Cerebellar cortex (tissue), 1 donor: ENCODE measurements around the gene AEBP1.

Experiments used
- DNase-seq: peaks from one replicate; pipeline ENCODE4 v3.0.0-alpha.2; 2015; ENCODE audit warnings: low spot score

The AEBP1 gene

DNA sequence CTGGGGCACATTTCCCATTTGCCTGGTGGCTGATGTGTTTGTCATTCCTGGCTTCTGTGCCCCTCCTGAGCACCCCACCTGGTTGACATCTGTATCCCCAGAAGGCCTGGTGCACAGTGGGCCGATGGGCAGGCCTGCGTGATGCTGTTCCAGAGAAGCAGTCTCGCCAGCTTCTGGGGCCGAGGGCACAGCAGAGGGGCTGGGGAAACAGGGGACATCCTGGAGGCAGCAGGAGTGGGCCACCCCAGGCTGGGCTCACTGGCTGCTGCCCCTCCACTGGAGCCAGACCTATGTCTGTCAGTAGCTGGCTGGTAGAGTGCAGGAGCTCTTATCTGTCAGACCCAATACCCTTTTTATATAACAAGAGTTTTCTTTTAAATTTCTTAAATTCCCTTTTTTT lies 37.9 kb downstream of the AEBP1 start:
- no peak for DNase-seq

DNA sequence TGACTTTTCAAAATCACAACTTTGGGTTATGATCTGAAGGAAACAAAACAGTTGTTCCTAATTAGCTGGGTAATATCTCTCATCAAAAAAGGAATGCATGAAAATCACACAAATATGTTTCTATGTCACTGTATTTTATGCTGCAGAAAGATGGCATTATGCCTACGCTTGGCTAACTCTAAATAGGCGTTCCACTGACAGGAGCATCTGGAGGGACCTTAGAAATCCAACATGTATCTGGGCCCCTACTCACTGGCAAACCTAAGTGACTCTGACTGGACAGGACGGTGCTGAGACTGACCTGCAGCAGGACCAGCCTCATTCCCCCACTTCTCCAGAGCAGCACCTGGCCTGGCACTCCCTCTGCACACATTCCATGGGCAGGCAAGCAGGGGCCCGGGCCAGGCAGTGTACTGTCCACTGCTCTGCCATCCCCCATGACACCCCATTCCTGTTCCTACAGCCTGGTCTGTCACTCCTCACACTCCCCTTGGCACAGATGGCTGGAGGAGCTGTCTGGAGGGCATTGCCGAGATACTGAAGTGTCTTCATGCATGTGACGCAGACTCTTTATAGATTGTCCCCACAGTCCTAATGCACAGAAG lies 39.6 kb downstream of the AEBP1 start:
- no peak for DNase-seq

DNA sequence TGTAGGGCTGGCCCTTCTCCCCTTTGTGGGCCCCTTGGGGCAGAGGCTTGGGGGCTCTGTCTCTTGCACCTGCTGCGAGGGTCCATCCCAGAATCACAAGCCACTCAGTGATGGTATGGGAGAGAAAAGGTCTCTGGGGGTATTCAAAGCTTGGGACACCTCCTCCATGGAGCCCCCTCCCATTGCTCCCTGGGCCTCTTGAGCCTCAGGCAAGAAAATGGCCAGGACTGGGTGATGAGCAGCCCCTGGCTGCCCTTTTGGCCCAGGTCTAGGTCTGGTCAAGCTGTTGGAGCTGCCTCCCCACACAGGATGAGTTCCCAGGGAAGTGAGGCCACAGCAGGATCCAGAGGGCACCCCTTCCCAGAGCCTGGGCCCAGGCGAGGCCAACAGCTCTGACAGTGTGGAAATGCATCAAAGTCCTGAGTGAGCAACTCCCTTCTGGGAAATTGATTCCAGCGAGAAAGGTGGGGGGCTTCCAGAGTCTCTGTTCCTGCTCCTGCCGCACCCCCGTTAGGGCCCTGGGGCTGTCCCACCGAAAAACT lies 40.4 kb downstream of the AEBP1 start:
- no peak for DNase-seq

DNA sequence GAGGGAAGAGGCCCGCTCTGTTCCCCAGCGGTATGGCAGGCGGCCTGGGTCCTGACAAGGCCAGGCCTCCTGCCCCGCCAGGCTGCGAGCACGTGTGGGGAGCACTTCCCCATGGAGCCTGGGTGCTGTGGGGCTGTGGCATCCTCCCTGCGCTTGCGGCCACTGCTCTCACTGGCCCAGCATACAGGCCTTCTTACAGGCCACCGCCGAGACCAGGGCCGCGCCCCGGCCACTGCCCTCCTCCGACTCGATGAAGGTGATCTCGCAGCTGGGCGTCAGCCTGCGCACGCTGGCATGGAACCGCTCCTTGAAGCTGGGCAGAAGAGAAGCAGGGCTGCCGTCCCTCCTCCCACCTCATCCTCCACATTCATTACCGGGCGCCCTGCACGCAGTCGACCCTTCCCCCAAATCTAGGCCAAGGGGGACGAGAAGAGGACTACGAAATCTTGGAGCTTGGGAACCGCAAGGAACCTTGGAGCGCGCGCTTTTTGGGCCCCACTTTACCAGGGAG lies 40.9 kb downstream of the AEBP1 start:
- DNase-seq = no peak

DNA sequence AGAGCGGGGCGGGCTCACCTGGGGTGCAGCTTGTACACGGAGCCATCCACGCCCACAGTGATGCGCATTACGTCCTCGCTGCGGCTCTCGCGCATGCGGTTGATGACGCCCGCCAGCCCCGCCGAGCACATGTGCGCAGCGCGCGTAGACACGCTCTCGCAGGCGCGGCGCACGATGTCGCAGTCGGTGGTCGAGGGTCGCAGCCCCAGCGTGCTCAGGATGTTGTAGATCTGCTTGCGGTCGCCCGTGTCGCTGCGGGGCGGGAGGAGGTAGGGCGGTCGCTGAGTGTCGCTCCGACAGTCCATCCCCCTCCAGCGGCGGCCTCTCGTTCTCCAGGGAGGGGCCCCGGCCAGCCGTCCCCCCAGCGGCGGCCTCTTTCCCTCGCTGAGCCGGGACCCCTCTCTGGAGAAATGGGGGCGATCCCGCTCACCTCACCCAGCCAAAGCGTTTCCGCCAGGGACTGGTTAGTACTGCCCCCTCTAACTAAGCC lies 41.4 kb downstream of the AEBP1 start:
- DNase-seq = no peak

DNA sequence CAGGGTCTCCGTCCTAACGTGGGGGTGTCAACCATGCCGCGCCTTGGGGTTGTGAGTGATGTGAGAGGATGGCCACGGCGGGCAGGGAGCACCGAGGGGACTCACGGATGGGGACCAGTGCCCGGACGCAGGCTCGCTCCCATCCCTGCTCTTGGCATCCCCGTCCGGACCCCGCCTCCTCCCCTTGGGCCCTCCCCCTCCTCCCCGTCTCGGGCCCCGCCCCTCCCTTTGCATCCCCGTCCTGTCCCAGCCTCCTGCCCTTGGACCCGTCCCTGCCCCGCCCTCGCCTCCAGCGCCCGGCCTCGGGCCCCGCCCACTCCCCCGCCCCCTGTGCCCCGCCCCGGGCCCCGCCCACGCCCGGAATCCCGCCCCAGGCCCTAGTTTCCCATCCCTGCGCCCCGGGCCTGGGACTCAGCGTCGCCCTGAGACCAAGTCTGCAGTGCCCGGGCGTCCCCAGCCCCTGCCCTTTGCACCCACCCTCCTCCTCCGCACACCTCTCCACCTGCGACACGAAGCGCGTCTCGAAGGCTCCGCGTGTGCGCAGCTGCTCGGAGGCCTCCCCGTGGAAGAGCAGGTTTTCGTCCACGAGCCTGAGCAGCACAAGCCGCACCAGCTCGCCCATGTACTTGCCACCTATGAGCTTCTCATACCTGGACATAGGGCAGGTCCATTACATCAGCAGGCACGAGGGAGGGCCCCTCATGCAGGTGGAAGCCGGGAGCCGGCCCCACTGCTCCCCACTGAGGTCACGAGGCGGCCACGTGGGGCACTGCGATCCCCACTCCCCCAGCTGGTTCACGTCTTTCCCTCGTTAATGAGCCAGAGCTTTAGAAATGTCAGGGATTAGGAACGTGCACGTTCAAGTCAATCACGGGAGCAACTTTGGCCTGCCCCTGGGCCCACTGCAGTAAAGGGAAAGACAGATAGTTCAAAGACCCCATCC lies 42.1 kb downstream of the AEBP1 start:
- peak; percentile 49 for DNase-seq

DNA sequence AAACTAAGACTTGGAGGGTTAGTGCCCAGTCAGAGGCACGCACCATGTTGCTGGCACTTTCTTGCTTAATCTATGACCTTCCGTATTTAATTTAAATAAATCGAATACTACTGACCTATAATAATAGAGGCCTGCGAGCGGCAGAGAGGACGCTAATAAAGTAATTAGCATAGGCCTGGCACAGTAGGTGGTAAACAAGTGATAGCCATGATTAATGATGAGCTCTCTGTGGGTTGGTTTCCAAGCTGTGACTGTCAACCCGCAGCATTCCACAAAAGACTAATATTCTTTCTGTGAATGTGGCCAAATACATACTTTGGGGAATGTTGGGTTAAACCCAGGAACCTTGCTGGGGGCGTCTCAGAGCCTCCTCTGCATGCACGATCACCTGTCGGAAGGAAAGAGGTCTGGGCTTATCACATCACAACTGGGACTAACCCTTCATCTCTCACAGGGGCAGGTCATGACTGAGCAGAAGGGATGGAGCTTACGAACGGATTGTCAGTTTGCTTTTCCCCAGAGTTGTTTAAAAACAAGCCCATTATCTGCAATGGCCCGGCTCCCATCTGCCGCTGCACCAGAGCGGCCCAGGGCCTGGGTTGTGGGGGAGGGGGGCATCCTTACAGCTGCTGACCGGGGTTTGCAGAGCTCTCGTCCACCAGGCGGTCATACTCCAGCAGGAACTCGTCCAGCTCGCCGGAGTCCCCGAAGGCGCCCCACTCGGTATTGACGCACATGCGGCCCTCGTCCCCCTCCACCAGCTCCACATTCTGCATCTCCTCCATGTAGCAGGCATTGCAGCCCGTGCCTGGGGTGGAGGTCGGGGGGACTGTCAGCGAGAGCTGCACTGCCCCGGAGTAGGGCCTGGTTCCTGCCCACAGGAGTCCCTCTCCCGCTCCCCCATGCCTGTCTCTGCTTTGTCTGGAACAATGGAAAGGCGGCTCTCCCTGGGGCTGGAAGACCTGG lies 43.2 kb downstream of the AEBP1 start:
- DNase-seq = no peak

DNA sequence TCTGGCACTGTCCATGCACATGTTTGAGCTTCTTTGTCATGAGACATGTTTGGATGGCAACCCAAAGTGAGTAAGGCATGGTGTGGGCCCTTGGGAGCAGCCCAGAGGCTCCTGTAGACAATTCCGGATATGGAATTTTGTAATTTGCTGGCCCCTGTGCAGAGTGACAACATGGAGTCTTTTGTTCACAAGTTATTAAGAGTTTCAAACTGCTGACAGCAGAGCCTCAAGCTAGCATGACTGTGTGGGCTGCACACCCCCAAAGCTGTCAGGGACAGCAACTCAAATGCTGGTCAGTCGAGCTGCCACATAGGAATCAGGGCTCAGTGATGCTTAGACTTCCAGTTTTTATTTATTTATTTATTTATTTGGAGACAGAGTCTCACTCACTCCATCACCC lies 44.0 kb downstream of the AEBP1 start:
- DNase-seq = no peak

DNA sequence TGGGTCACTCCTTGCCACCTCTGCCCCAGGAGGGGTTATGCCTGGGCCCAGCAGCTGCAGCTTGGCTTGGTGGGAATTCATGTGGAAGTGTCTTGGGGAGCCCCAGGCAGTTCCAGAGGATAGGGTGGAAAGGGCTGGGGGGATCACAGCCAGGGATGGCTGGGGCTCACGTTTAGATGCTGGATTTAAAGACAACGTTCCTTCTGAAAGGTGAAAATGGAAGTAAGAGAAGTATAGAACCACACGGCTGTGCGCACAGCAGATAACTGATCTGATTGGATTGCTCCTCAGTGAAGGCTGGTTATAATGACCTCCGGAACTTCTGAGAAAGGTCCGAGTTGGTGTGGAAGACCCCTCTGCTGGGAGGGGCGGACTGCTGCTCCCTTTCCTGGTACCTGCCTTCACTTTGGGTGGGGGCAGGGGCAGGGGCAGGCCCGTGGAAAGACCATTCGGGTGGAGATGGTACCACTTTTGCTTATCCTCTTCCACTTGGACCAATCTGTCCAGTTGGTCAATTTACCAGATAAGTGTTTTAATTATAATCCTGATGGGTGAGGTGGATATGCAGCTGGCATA lies 44.9 kb downstream of the AEBP1 start:
- no peak for DNase-seq

DNA sequence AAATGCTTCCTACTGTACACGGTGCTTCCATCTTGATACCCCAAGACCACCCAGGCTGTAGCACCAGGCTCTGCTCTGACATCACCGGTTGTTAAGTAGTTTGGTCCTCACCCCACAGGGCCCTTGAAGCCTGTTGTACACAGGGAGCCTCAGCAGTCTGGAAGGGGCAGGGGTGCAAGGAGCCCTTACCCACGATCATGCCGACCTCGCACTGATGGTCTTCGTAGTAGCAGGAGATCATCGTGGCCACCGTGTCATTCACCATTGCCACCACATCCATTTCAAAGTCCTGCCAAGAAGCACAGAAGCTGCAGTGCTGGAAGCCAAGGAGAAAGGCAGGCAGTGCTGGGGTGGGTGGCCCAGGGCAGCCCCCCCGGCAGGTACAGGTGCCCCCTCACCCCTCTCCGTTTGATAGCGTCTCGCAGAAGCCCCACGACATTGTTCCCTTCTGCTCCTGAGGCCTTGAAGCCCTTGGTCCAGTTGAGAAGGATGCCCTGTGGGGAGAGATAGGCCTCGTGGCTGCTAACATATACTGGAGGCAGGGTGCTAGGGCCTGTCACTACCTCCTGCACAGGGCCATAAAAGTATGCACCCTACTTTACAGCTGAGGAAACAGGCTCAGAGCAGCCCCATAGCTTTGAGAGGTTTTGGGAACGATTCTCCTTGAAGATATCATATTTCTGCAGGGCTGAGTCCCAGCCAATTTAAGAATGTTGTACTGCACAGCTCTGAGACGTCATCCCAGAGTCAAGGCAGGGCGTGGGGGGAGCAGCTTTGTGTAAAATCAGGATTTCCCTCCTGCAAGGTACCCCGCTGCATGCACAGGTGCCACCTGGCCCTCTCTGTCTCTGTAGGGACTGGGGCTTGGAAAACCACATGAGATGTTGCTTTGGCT lies 45.7 kb downstream of the AEBP1 start:
- DNase-seq = no peak

DNA sequence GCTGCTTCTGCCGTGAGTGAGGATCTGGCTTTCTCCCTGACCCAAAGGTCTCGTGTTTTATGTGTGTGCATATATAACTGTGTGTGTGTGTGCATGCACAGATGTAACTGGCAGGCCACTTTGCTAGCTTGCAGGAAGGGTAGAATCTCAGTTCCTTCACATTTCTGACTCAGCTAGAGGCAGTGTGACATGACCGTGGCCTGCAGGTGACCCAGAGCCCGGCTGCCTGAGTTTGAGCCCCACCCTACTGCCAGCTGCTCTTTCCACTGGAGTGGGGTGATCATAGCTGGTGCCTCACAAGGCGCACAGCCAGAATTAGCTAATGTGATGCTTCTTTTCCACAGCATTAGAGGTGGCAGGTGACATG lies 46.3 kb downstream of the AEBP1 start:
- no peak for DNase-seq

DNA sequence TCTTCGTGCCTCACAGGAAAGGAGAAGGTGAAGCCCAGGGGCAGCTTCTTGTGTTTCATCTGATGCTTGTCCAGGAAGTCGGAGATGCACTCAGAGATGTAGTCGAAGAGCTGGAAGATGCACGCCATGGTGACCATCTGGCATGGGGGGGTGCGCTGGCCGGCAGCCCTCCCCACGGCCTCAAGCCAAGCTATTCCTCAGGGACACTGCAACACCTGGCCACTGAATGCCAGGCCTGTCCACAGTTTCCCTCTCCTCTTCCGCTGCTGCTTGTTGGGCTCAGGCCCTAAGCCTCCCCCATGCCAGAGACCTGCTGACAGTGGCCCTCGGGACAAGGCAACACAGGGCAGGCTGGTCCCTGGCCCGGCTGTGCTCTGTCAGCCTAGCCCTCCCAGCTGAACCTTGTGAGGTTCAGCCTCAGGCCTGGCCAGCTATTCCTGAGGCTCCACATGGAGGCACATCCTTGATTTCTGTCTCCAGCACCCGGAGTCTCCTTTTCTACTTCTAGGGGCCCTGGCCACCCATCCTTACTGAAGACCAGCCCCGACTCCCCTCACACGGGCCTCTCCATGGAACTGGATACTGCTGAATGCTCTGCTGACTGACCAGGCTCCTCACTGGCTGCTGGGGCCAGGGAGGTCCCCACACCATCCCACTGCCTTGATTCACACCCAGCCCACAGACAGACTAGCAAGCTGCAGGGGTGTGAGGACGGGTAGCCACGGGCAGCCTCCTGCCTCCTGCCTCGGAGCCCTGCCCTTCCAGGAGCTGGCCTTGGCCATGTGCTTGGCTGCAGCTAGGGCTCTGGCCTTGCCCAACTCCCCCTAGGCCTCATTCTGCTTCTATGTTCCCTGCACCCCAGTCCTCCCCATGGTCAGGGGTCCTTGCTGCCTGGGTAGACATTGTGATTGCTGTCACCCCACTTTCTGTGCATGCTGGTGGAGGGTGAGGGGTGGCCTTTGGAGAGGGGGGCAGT lies 47.1 kb downstream of the AEBP1 start:
- peak; percentile 51 for DNase-seq

DNA sequence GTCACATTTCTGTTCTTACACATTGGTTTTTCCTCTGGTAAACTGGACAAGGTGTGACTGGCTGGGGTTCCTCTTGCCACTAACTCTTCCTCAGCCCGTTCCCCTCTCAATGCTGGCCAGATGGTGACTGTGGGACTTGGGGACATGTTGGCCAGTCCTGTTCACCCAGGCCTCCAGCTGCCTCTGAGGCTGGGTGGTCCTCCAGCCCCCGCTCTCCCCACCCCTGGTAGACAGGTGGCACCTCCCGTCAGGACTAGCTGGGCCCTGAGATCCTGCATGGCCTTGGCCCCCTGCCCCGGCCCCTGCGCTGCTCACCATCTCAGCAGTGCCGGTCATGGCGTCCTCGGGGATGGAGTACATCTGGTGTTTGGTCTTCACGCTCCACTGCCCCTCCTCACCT lies 47.8 kb downstream of the AEBP1 start:
- no peak for DNase-seq

DNA sequence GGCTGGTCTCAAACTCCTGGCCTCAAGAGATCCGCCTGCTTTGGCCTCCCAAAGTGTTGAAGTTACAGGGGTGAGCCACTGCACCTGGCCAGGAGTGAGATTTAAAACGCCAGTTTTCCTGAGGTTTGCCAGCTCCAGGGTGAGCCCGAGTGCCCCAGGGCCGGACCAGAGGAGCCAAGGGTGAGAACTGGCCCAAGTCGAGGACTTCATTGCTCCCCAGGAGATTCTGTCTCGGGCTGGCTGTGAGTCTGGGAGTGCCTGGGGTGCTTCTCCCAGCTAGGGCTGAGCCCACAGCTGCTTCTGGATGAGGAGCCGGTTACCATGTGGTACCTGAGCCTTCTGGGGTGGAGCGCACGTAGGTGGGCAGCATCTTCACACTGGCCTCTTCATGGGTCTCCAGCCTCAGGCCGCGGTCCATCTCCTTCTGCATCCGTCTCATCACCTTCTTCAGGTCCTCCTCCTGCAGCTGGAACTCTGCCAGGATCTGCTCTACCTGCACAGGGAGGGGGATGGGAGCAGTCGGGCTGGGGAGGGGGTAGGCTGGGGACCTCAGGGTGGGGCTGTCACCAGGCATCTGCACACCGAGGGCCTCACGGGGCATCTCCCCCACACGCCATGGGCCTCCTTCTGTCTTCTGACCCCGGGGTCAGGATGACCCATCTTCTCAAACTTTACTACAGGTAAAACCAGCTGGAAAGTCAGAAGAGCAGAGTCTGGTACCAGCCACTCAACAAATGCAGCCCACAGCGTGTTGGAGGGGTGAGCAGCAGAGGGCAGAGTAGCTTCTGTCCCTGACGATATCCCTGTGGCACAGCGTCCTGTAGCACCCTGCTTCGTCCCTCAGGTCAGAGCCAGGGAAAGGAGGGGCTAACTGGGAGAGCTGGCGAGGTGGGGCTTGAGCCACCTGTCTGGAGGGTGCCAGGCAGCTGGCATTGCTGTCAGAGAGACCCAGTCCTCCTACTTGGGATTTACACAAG lies 49.1 kb downstream of the AEBP1 start:
- DNase-seq = no peak

DNA sequence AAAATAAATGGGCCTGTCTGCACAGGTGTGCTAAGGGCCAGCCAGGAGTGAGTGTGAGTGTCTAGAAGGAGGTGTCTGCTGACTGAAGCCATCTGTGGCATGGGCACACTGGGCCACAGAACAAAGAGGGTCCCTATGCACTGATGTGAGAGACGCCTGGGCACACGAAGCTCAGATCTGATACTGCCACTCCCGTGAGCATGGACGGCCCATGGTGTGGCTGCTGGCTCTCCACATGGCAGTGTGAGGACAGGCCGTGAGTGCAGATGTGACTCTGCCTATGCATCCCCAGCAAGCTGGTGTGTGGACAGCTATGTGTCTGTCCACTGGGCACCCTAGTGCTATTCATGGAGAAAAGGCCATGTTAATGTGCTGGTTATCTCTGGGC lies 49.8 kb downstream of the AEBP1 start:
- no peak for DNase-seq

DNA sequence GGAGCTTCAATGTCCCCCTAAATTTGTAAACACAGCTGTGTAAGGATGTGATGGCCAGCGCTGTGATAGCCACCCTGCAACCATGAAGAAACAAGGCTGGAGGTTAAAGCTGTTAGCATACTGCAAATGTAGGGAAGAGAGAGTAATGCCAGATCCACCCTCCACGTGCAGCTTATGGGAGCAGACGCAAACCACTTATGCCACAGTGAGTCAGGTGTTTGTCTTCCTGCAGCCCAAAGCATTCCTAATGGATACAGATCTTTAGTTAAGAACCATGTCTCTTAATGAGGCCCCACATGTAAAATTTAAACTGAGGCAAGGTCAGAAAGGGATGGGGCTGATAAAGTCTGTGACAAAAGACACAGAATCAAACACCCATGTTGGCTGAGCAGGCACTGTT lies 50.6 kb downstream of the AEBP1 start:
- DNase-seq = peak; percentile 52

DNA sequence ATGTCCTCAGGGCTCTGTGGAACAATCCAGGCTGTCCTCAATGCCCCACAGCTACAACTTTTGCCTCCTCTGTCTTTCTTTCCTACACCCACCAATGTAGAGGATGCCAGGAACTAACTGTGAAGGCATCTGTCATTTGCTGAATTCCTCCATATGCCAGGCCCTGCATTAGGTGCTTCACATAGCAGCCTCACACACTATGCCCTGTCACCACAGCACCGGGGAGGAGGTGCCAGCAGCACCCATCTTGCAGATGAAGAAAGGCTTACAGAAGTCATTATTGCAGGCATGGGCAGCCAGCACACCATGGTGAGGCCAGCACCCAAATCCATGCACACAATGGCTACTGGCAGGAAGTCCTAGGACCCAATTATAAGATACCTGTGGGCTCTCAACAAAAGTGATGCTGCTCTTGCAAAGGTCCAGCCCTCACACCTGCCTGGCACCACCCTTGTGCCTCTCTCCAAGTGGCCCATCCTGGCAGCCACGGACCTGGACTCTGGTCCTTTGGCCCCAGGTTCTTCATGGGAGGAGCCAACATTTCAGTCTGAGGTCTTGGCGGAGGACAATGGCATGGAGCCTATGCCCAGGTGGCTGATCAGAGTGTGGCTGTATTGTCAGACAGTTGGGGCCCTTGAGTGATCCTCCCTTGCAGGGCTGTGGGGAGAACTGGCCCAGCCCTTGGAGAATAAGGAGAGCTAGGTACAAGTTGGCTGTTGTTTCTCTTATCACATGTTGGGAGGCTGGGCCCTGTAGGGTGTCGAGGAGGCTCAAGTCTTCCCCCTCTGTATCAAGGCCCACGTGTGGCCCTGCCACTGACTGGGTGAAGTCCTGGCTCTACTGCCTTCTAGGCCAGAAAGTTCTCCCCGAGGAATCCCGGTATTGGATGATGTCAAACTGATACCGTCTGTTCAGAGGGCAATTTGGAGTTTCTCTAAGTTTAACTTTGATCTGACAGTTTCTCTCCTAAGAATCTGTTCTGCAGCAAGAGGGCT lies 51.3 kb downstream of the AEBP1 start:
- peak; percentile 94 for DNase-seq
